Fibroblast of the aortic adventitia (primary cell): ENCODE measurements around the gene SMIM26. TPM values are rescaled to one million over a fixed set of nuclear protein-coding genes. Genes with fewer than 3 reads are reported as not detected.

Experiments used
- DNase-seq: peaks from one replicate; pipeline ENCODE4 v3.0.0-alpha.2; 2010; ENCODE audit warnings: low read depth
- H3K4me3 ChIP-seq: 2 replicates; pipeline ENCODE4 v1.5.1; 2011; ENCODE audit warnings: low read depth, mild to moderate bottlenecking, control low read depth, low read length, moderate library complexity
- CTCF ChIP-seq: IDR thresholded peaks from 2 replicates; pipeline ENCODE4 v1.5.1; 2011; ENCODE audit warnings: mild to moderate bottlenecking, low read length, control low read depth, inconsistent platforms; ENCODE audit not compliant: insufficient read depth
- total RNA-seq: library from RNA; depleted of rRNA; stranded (reverse); fragments of >200 nt; gene quantifications from 2 replicates; pipeline ENCODE4 v1.2.3, GENCODE V29; 2012; ENCODE audit warnings: low replicate concordance

The SMIM26 gene
- total RNA-seq, 1 donor: 80.2 TPM

GRCh38 chr20:18545566-18545965, 21.7 kb upstream of the SMIM26 start:
- no peak overlapping the region for H3K4me3 ChIP-seq
- no peak for DNase-seq
- no peak for TF ChIP-seq CTCF

GRCh38 chr20:18548465-18548864, 18.8 kb upstream of the SMIM26 start:
- H3K4me3 ChIP-seq: no peak overlapping the region
- no peak for TF ChIP-seq CTCF
- no peak for DNase-seq

- H3K4me3 ChIP-seq: no peak overlapping the region
- no peak for DNase-seq
- TF ChIP-seq CTCF: no peak
Measured at GRCh38 chr20:18553746-18554145, 13.5 kb upstream of the SMIM26 start.

DNA sequence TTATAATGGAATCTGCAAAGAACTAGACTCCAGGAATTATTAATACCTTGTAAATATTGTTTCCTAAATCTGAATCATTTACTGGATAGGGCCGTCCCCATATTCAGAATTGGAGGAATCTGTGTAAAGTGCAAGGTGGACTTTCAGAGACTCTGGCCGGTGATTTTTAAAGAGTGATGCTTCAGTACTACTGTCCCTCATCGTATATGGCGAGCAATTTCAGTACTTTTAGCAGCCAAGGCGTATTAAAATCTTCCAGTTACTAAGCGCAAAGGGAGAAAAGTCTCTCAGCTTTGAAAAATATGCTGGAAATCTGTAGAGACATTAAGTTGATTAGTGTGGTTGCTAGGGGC, 483 bp downstream of the SMIM26 start:
- peak overlapping the region; percentile 88 for H3K4me3 ChIP-seq
- no peak for TF ChIP-seq CTCF
- DNase-seq: no peak

GRCh38 chr20:18571009-18571408, 3.8 kb downstream of the SMIM26 start:
- no peak for DNase-seq
- no peak for TF ChIP-seq CTCF

DNA sequence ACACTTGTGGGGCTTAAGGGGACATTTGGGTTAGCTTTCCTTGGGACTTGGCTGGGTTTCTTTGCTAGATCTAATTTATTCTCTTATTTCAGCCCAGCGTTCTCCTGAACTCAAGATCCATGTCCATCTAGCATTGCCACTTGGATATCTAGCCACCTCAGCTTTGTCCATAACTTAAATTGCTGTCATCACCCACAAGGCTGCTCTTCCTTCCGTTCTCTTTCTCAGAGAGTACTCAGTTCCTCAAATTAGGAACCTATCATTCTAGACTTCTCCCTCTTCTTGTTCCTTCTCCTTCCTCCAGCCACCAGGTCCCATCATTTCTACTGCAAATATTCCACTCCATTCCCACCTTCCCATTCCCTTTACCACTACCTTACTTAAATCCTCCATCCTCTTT, 4.3 kb downstream of the SMIM26 start:
- no peak for DNase-seq
- no peak for TF ChIP-seq CTCF
- H3K4me3 ChIP-seq: no peak overlapping the region

More at GRCh38 chr20:18571009-18571408, 3.8 kb downstream of the SMIM26 start:
- H3K4me3 ChIP-seq: no peak overlapping the region

- no peak overlapping the region for H3K4me3 ChIP-seq
- no peak for DNase-seq
- TF ChIP-seq CTCF: no peak
Measured at GRCh38 chr20:18577942-18578341, 10.7 kb downstream of the SMIM26 start.
